ENCODE measurements around the gene WNT3.

DNA sequence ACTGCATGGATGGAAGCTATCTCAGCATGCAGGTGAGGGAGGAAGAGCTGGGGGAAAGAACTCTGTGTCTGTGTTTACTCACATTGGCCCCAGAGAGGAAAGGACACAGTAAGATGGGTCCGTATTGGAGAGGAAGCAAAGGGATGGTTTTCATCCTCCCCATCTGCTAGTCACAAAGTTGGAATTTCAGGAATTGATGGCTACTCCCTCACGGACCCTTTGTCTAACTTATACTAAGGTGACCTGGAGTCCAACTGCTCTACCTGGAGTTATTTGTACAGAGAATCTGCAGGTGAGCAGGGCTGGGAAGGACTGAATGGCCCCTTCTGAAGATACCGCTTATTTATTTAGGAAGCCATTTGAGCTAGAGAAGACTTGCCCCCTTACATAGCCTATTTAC, 55.1 kb downstream of the WNT3 start:
- TF ChIP-seq, protein P1, sequence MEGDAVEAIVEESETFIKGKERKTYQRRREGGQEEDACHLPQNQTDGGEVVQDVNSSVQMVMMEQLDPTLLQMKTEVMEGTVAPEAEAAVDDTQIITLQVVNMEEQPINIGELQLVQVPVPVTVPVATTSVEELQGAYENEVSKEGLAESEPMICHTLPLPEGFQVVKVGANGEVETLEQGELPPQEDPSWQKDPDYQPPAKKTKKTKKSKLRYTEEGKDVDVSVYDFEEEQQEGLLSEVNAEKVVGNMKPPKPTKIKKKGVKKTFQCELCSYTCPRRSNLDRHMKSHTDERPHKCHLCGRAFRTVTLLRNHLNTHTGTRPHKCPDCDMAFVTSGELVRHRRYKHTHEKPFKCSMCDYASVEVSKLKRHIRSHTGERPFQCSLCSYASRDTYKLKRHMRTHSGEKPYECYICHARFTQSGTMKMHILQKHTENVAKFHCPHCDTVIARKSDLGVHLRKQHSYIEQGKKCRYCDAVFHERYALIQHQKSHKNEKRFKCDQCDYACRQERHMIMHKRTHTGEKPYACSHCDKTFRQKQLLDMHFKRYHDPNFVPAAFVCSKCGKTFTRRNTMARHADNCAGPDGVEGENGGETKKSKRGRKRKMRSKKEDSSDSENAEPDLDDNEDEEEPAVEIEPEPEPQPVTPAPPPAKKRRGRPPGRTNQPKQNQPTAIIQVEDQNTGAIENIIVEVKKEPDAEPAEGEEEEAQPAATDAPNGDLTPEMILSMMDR (IDR thresholded peaks at IDR 0.05): no peak
- TF ChIP-seq POLR2A (IDR thresholded peaks at IDR 0.05): no peak

All from transverse colon (tissue), 3 donors.